Mammary epithelial cell (primary cell): Measurements from ENCODE around the gene NOL8.

Experiments
- CTCF ChIP-seq, 2 donors: IDR thresholded peaks in 1 of 2; conservative IDR thresholded peaks in 1 of 2; 2 replicates each; pipeline ENCODE4 v1.5.1; 2011 to 2012; ENCODE audit warnings: inconsistent platforms in 2 of 2, low read length in 2 of 2, mild to moderate bottlenecking in 2 of 2, control low read depth in 1 of 2, low read depth in 1 of 2; ENCODE audit not compliant: insufficient read depth in 1 of 2; ENCODE audit errors: extremely low read depth in 1 of 2
- EZH2 ChIP-seq: IDR thresholded peaks from 2 replicates; pipeline ENCODE4 v1.6.1; 2012; ENCODE audit warnings: low read length, inconsistent platforms, borderline replicate concordance

DNA sequence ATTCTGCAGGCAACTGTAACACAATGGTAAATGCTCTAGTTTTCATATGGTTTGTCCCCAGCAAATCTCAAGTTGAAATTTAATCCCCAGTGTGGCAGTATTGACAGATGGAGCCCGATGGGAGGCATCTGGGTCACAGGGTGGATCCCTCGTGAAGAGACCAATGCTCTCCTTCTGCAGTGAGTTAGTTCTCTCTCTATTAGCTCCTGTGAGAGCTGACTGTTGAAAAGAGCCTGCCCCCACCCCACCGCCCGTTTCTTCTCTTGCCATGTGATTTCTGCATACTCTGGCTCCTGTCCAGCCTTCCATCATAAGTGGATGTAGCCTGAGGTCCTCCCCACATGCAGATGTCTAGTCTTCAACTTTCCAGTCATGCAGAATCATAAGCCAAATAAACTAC is 58.7 kb downstream of the NOL8 start:
- no peak for TF ChIP-seq CTCF (conservative IDR thresholded peaks at IDR 0.05 in 1 of 2, IDR thresholded peaks at IDR 0.05 in 1 of 2; ENCODE audit: extremely low read depth in 1 of 2, insufficient read depth in 1 of 2, low read depth in 1 of 2, low read length in 2 of 2)
- no peak for TF ChIP-seq EZH2
